DND-41 (cell line): ENCODE data around the gene SPSB1.

ENCODE experiments used
- CTCF ChIP-seq: IDR thresholded peaks from 2 replicates; pipeline ENCODE4 v1.5.1; 2012; ENCODE audit warnings: borderline replicate concordance, low read length, moderate library complexity, mild to moderate bottlenecking; ENCODE audit not compliant: poor library complexity, severe bottlenecking; ENCODE audit errors: extremely low read depth
- EZH2 ChIP-seq: IDR thresholded peaks from 3 replicates; pipeline ENCODE4 v1.6.1; 2012; ENCODE audit warnings: borderline replicate concordance, low read depth, mild to moderate bottlenecking, moderate library complexity, low read length, inconsistent platforms; ENCODE audit not compliant: severe bottlenecking

GRCh38 chr1:9251501-9251900 is 41.2 kb upstream of the SPSB1 start:
- TF ChIP-seq CTCF = no peak
- no peak for TF ChIP-seq EZH2
